WTC11 (cell line): ENCODE measurements around the gene FBXW2. TPM values are rescaled to one million over a fixed set of nuclear protein-coding genes. Genes with fewer than 3 reads are reported as not detected.
A peak's percentile ranks its signal among the peaks of the same experiment; 100 is the strongest.

ENCODE experiments used
- ATAC-seq: fragments of 200-7000 bp; cut with Tn5 transposase; 2 replicates; pipeline ENCODE4 v1.10.0; 2021; ENCODE audit warnings: mild to moderate bottlenecking, moderate library complexity
- CTCF ChIA-PET: fragments of 300-600 bp; sonication (Branson Sonifier 250); formaldehyde crosslinking; loops from one replicate; lab custom pipeline; 2021; ENCODE audit warnings: antibody characterized with exemption; lab: Charles Lee
- POLR2A ChIA-PET: fragments of 350-600 bp; sonication (Branson Sonifier 250); formaldehyde crosslinking; loops from one replicate; lab custom pipeline; 2021; ENCODE audit warnings: antibody characterized with exemption; lab: Charles Lee
- DNase-seq: peaks from one replicate; pipeline ENCODE4 v3.0.0; 2021; ENCODE audit warnings: low spot score
- H3K27ac Mint-ChIP-seq: 2 replicates; pipeline ENCODE4 v1.8.0; 2021; ENCODE audit warnings: mixed read lengths
- H3K27me3 Mint-ChIP-seq: 2 replicates; pipeline ENCODE4 v1.8.0; 2021; ENCODE audit warnings: low read depth, mild to moderate bottlenecking, moderate library complexity, mixed read lengths
- H3K36me3 Mint-ChIP-seq: 2 replicates; pipeline ENCODE4 v1.8.0; 2021; ENCODE audit warnings: mixed read lengths
- H3K4me1 Mint-ChIP-seq: 2 replicates; pipeline ENCODE4 v1.8.0; 2022; ENCODE audit warnings: mixed read lengths
- H3K4me3 Mint-ChIP-seq: 2 replicates; pipeline ENCODE4 v1.8.0; 2021; ENCODE audit warnings: mild to moderate bottlenecking, moderate library complexity, mixed read lengths
- H3K9me3 Mint-ChIP-seq: 2 replicates; pipeline ENCODE4 v1.8.0; 2021; ENCODE audit warnings: mixed read lengths
- CTCF ChIP-seq: fragments of 200-600 bp; IDR thresholded peaks from 2 replicates; pipeline ENCODE4 v1.8.0; 2022; ENCODE audit warnings: antibody characterized with exemption
- FOXP1 ChIP-seq: sonication (generic); formaldehyde crosslinking; IDR thresholded peaks from 2 replicates; pipeline ENCODE4 v1.8.0; 2022; ENCODE audit warnings: missing genetic modification reagents, mild to moderate bottlenecking, moderate library complexity, borderline replicate concordance
- JAZF1 ChIP-seq: fragments of 250-450 bp; sonication (Bioruptor Pico); IDR thresholded peaks from 2 replicates; pipeline ENCODE4 v1.9.0; 2021; ENCODE audit warnings: moderate library complexity, mild to moderate bottlenecking, inconsistent platforms
- NFATC4 ChIP-seq: fragments of 250-450 bp; sonication (Bioruptor Pico); IDR thresholded peaks from 2 replicates; pipeline ENCODE4 v1.9.0; 2021; ENCODE audit warnings: mild to moderate bottlenecking
- NFE2L1 ChIP-seq: sonication (generic); formaldehyde crosslinking; IDR thresholded peaks from 2 replicates; pipeline ENCODE4 v1.8.1; 2023; ENCODE audit warnings: missing genetic modification reagents
- PREB ChIP-seq: sonication (generic); formaldehyde crosslinking; IDR thresholded peaks from 2 replicates; pipeline ENCODE4 v1.8.1; 2022; ENCODE audit warnings: mild to moderate bottlenecking, missing genetic modification reagents, moderate library complexity, borderline replicate concordance
- SMAD3 ChIP-seq: sonication (generic); formaldehyde crosslinking; IDR thresholded peaks from 2 replicates; pipeline ENCODE4 v1.8.0; 2022; ENCODE audit warnings: missing genetic modification reagents, mild to moderate bottlenecking, borderline replicate concordance
- SOX15 ChIP-seq: fragments of 250-450 bp; sonication (Bioruptor Pico); IDR thresholded peaks from 2 replicates; pipeline ENCODE4 v1.9.0; 2021; ENCODE audit warnings: mild to moderate bottlenecking
- ZNF121 ChIP-seq: sonication (generic); formaldehyde crosslinking; IDR thresholded peaks from 2 replicates; pipeline ENCODE4 v1.8.0; 2023; ENCODE audit warnings: missing genetic modification reagents
- ZNF263 ChIP-seq: sonication (generic); formaldehyde crosslinking; IDR thresholded peaks from 2 replicates; pipeline ENCODE4 v1.8.1; 2022; ENCODE audit warnings: low read depth, mild to moderate bottlenecking, moderate library complexity, missing genetic modification reagents
- total RNA-seq: library from RNA; stranded (reverse); gene quantifications from 3 replicates; pipeline ENCODE4 v1.2.3, GENCODE V29; 2021
- TF ChIP-seq, protein P1 (sequence below): sonication (generic); formaldehyde crosslinking; IDR thresholded peaks from 2 replicates; pipeline ENCODE4 v1.8.1; 2023; ENCODE audit warnings: mild to moderate bottlenecking, missing genetic modification reagents, moderate library complexity
- TF ChIP-seq, protein P2 (sequence below): sonication (generic); formaldehyde crosslinking; IDR thresholded peaks from 2 replicates; pipeline ENCODE4 v1.8.1; 2023; ENCODE audit warnings: mild to moderate bottlenecking, missing genetic modification reagents, moderate library complexity
- TF ChIP-seq, protein P3 (sequence below): fragments of 250-450 bp; sonication (Bioruptor Pico); IDR thresholded peaks from 2 replicates; pipeline ENCODE4 v2.1.2; 2022; ENCODE audit warnings: mild to moderate bottlenecking, moderate library complexity

FBXW2 gene
- total RNA-seq, 1 experiment from 2014 or later: 59.8 TPM

- no peak for TF ChIP-seq FOXP1
Measured at GRCh38 chr9:120832807-120833206, 39.6 kb upstream of the FBXW2 start (continued).

- POLR2A ChIA-PET: interaction anchor here (0.7 kb wide), 1 partner anchor 467 kb away, joined by 3 read pairs; no protein-coding TSS in a partner anchor
- ATAC-seq: no peak
- TF ChIP-seq, protein P1, sequence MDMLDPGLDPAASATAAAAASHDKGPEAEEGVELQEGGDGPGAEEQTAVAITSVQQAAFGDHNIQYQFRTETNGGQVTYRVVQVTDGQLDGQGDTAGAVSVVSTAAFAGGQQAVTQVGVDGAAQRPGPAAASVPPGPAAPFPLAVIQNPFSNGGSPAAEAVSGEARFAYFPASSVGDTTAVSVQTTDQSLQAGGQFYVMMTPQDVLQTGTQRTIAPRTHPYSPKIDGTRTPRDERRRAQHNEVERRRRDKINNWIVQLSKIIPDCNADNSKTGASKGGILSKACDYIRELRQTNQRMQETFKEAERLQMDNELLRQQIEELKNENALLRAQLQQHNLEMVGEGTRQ (CRISPR knock-in tag): no peak
- TF ChIP-seq ZNF263 (CRISPR knock-in tag) (no peak), ZNF121 (CRISPR knock-in tag) (peak; percentile 89), SOX15 (CRISPR knock-in tag) (no peak)
- Mint-ChIP-seq H3K27ac (no peak overlapping the region), H3K4me1 (peaks cover 6% of the 10 kb centered on the region; the same call in 1 of the 2 replicates), H3K4me3 (no peak overlapping the region), H3K36me3 (peaks cover 58% of the 10 kb centered on the region), H3K9me3 (no peaks in the 10 kb centered on the region), H3K27me3 (no peaks in the 10 kb centered on the region)
- no peak for DNase-seq
- CTCF ChIA-PET: no interaction called here
Measured at GRCh38 chr9:120830865-120831264, 37.6 kb upstream of the FBXW2 start.

- Mint-ChIP-seq H3K9me3 (no peaks in the 10 kb centered on the region), H3K4me1 (peaks cover 6% of the 10 kb centered on the region; the same call in 1 of the 2 replicates), H3K4me3 (no peak overlapping the region), H3K27me3 (no peaks in the 10 kb centered on the region), H3K27ac (no peak overlapping the region)
- POLR2A ChIA-PET: interaction anchor here (0.7 kb wide), 1 partner anchor 467 kb away, joined by 3 read pairs; no protein-coding TSS in a partner anchor
- DNase-seq (no peak), ATAC-seq (no peak)
- CTCF ChIA-PET: no interaction called here
- TF ChIP-seq JAZF1 (CRISPR knock-in tag) (no peak), CTCF (no peak), NFE2L1 (CRISPR knock-in tag) (no peak), NFATC4 (CRISPR knock-in tag) (no peak), PREB (no peak)
- TF ChIP-seq, protein P2, sequence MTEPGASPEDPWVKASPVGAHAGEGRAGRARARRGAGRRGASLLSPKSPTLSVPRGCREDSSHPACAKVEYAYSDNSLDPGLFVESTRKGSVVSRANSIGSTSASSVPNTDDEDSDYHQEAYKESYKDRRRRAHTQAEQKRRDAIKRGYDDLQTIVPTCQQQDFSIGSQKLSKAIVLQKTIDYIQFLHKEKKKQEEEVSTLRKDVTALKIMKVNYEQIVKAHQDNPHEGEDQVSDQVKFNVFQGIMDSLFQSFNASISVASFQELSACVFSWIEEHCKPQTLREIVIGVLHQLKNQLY: no peak
- TF ChIP-seq, all 79 proteins: peak for 0
- H3K36me3 Mint-ChIP-seq: peaks cover 58% of the 10 kb centered on the region
Measured at GRCh38 chr9:120830151-120830550, 36.9 kb upstream of the FBXW2 start.

GRCh38 chr9:120829650-120830049, 36.4 kb upstream of the FBXW2 start:
- ATAC-seq: no peak
- TF ChIP-seq SMAD3: no peak
- TF ChIP-seq, protein P3, sequence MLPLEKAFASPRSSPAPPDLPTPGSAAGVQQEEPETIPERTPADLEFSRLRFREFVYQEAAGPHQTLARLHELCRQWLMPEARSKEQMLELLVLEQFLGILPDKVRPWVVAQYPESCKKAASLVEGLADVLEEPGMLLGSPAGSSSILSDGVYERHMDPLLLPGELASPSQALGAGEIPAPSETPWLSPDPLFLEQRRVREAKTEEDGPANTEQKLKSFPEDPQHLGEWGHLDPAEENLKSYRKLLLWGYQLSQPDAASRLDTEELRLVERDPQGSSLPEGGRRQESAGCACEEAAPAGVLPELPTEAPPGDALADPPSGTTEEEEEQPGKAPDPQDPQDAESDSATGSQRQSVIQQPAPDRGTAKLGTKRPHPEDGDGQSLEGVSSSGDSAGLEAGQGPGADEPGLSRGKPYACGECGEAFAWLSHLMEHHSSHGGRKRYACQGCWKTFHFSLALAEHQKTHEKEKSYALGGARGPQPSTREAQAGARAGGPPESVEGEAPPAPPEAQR: no peak
- Mint-ChIP-seq H3K4me1 (peaks cover 6% of the 10 kb centered on the region; the same call in 1 of the 2 replicates), H3K27ac (no peak overlapping the region), H3K9me3 (no peaks in the 10 kb centered on the region), H3K36me3 (peaks cover 60% of the 10 kb centered on the region), H3K27me3 (no peaks in the 10 kb centered on the region), H3K4me3 (no peak overlapping the region)
- ChIA-PET CTCF (no interaction called here), POLR2A (no interaction called here)
- no peak for DNase-seq
